Neutrophil (primary cell): Measurements from ENCODE around the gene ARNT2.

Source experiments
- H3K27ac ChIP-seq: fragments of 200-600 bp; sonication (generic); 2 replicates; pipeline ENCODE4 v1.5.1; 2016; ENCODE audit warnings: mild to moderate bottlenecking, moderate library complexity
- H3K27me3 ChIP-seq: fragments of 200-600 bp; sonication (generic); 2 replicates; pipeline ENCODE4 v1.6.0; 2016; ENCODE audit warnings: mild to moderate bottlenecking
- H3K36me3 ChIP-seq: fragments of 200-600 bp; sonication (generic); 2 replicates; pipeline ENCODE4 v1.5.1; 2017
- H3K4me1 ChIP-seq, 2 experiments: fragments of 200-600 bp in 1 of 2; sonication (generic) in 1 of 2; 1 replicate in 1 of 2; 2 replicates in 1 of 2; pipeline versions ENCODE4 v1.5.1 to v1.6.1; 2013 to 2016; ENCODE audit warnings: low read depth in 1 of 2, low read length in 1 of 2, mild to moderate bottlenecking in 1 of 2, moderate library complexity in 1 of 2; ENCODE audit not compliant: control insufficient read depth in 1 of 2, insufficient read depth in 1 of 2
- H3K4me3 ChIP-seq, 2 experiments: fragments of 200-600 bp in 1 of 2; sonication (generic) in 1 of 2; 1 replicate in 1 of 2; 2 replicates in 1 of 2; pipeline ENCODE4 v1.5.1; 2013 to 2016; ENCODE audit warnings: low read depth in 1 of 2, low read length in 1 of 2, mild to moderate bottlenecking in 1 of 2, moderate library complexity in 1 of 2
- H3K9me3 ChIP-seq: fragments of 200-600 bp; sonication (generic); 2 replicates; pipeline ENCODE4 v1.5.1; 2016
- CTCF ChIP-seq: fragments of 200-600 bp; sonication (generic); IDR thresholded peaks from 2 replicates; pipeline ENCODE4 v1.5.1; 2016; ENCODE audit warnings: antibody characterized with exemption

Gene ARNT2

DNA sequence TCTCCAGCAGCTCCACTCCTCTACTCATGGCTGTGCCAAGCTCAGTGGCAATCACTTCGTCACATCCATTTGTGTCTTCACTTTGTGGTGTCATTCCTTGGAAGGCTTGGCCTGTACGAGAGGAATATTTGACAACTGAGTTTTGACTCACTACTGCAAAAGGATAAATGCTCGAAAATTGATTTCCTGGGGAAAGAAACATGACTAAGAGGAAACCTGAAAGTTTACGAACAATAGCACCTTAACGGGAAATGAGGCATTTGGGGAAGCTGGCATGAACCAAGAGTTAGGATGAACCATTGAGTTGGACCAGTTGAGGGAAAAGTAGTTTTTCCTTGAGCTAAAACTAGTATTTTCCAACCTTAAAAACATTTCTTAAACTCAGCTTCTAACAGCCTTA is 216.7 kb downstream of the ARNT2 start:
- Histone ChIP-seq H3K4me3 (no peak overlapping the region), H3K9me3 (no peaks in the 10 kb centered on the region), H3K27ac (no peak overlapping the region), H3K27me3 (peaks cover 10% of the 10 kb centered on the region), H3K4me1 (no peaks in the 10 kb centered on the region), H3K36me3 (no peaks in the 10 kb centered on the region)
- no peak for TF ChIP-seq CTCF

DNA sequence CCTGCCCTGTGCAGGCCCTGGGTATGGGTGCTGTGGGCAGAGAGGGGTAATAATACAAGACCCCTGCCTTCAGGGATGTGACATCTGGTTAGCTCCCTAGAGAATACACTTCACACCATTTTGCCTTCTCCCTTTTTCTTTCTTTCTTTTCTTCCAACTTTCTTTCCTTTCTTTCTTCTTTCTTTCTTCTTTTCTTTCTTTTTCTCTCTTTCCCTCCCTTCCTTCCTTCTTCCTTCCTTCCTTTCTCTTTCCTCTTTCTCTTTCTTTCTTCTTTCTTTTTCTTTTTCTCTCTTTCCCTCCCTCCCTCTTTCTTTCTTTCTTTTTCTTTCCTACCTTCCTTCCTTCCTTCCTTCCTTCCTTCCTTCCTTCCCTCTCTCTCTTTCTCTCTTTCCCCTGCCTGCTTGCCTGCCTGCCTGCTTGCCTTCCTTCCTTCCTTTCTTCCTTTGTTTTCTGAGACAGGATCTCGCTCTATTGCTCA is 222.5 kb downstream of the ARNT2 start:
- TF ChIP-seq CTCF = no peak
- H3K36me3 ChIP-seq = no peaks in the 10 kb centered on the region
- no peaks in the 10 kb centered on the region for H3K27me3 ChIP-seq
- H3K4me3 ChIP-seq = no peak overlapping the region
- H3K9me3 ChIP-seq = no peaks in the 10 kb centered on the region
- no peaks in the 10 kb centered on the region for H3K4me1 ChIP-seq
- H3K27ac ChIP-seq = no peak overlapping the region

DNA sequence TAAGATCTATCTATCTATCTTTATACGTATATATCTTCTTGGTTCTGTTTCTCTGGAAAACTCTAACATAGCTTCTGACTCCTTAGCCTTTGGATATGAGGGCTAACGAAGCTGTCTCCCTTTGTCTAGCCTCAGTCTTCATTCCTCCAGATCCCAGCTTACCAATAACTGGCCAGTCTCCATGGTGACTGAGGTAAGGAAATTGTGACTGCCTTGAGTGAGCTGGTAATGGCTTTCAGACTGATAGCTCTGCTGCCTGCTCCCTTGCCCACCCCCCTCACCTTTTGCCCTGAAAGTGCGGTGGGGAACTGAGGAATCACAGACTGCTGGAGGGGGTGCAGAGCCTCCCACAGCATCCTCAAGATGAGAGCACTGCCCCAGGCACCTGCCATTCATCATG is 225.2 kb downstream of the ARNT2 start:
- H3K27me3 ChIP-seq = no peaks in the 10 kb centered on the region
- no peak for TF ChIP-seq CTCF

GRCh38 chr15:80630981-80631380 is 226.8 kb downstream of the ARNT2 start:
- no peaks in the 10 kb centered on the region for H3K4me1 ChIP-seq
- no peak overlapping the region for H3K4me3 ChIP-seq
- no peaks in the 10 kb centered on the region for H3K27me3 ChIP-seq
- no peaks in the 10 kb centered on the region for H3K9me3 ChIP-seq
- H3K27ac ChIP-seq = no peak overlapping the region
- H3K36me3 ChIP-seq = no peaks in the 10 kb centered on the region
- no peak for TF ChIP-seq CTCF

More for the DNA sequence above, 225.2 kb downstream of the ARNT2 start:
- no peak overlapping the region for H3K4me3 ChIP-seq
- no peaks in the 10 kb centered on the region for H3K9me3 ChIP-seq
- H3K27ac ChIP-seq = no peak overlapping the region
- no peaks in the 10 kb centered on the region for H3K4me1 ChIP-seq
- H3K36me3 ChIP-seq = no peaks in the 10 kb centered on the region

GRCh38 chr15:80633221-80633620 is 229.0 kb downstream of the ARNT2 start:
- Histone ChIP-seq H3K9me3 (no peaks in the 10 kb centered on the region), H3K36me3 (no peaks in the 10 kb centered on the region), H3K27me3 (no peaks in the 10 kb centered on the region), H3K27ac (no peak overlapping the region), H3K4me1 (no peaks in the 10 kb centered on the region), H3K4me3 (no peak overlapping the region)
- TF ChIP-seq CTCF = no peak

- TF ChIP-seq CTCF = no peak
- no peaks in the 10 kb centered on the region for H3K9me3 ChIP-seq
- H3K4me1 ChIP-seq = no peaks in the 10 kb centered on the region
- H3K27ac ChIP-seq = no peak overlapping the region
- H3K27me3 ChIP-seq = no peaks in the 10 kb centered on the region
- H3K36me3 ChIP-seq = no peaks in the 10 kb centered on the region
- H3K4me3 ChIP-seq = no peak overlapping the region
Observed at GRCh38 chr15:80635953-80636352, 231.8 kb downstream of the ARNT2 start.
